Panc1 (cell line): ENCODE data around the gene RPL22L1. TPM values are rescaled to one million over a fixed set of nuclear protein-coding genes. Genes with fewer than 3 reads are reported as not detected.

Experiments used
- ATAC-seq: fragments of 200-7000 bp; cut with Tn5 transposase; 2 replicates; pipeline ENCODE4 v1.9.1; 2020; ENCODE audit warnings: mild to moderate bottlenecking, moderate library complexity
- BruUV-seq: library from RNA; stranded (reverse); fragments of 400-500 nt; replicated peaks from 2 replicates; lab custom pipeline; 2021; lab: Mats Ljungman, UMichigan
- CTCF ChIA-PET: fragments of 300-600 bp; sonication (Branson Sonifier 250); formaldehyde crosslinking; loops from one replicate; lab custom pipeline; 2022; ENCODE audit warnings: antibody characterized with exemption; lab: Charles Lee
- POLR2A ChIA-PET: fragments of 300-600 bp; sonication (Branson Sonifier 250); formaldehyde crosslinking; loops from one replicate; lab custom pipeline; 2022; ENCODE audit warnings: antibody characterized with exemption; lab: Charles Lee
- DNase-seq: peaks from one replicate; pipeline ENCODE4 v3.0.0-alpha.2; 2010; ENCODE audit warnings: low read depth, low spot score
- H3K27ac ChIP-seq: 2 replicates; pipeline ENCODE4 v1.5.1; 2011; ENCODE audit warnings: mild to moderate bottlenecking, low read length, inconsistent platforms
- H3K27me3 ChIP-seq: fragments of 200-500 bp; sonication (Bioruptor generic); 2 replicates; pipeline ENCODE4 v1.6.0; 2014; ENCODE audit warnings: low read length, inconsistent platforms; ENCODE audit not compliant: control insufficient read depth, insufficient read depth
- H3K36me3 ChIP-seq: fragments of 200-500 bp; sonication (Bioruptor generic); 2 replicates; pipeline ENCODE4 v1.5.1; 2014; ENCODE audit warnings: inconsistent platforms, mild to moderate bottlenecking, low read length, moderate library complexity; ENCODE audit not compliant: control insufficient read depth, insufficient read depth
- H3K4me1 ChIP-seq: 2 replicates; pipeline ENCODE4 v1.5.1; 2011; ENCODE audit warnings: inconsistent platforms, mild to moderate bottlenecking, low read length, moderate library complexity; ENCODE audit not compliant: control insufficient read depth, insufficient read depth
- H3K4me3 ChIP-seq, 2 experiments: 2 replicates each; pipeline ENCODE4 v1.5.1; 2011 to 2012; ENCODE audit warnings: low read depth in 2 of 2, low read length in 2 of 2, mild to moderate bottlenecking in 2 of 2, inconsistent platforms in 1 of 2, moderate library complexity in 1 of 2
- H3K9me3 ChIP-seq: fragments of 200-500 bp; sonication (Bioruptor generic); 2 replicates; pipeline ENCODE4 v1.5.1; 2014; ENCODE audit warnings: low read depth, mild to moderate bottlenecking, inconsistent platforms, low read length, moderate library complexity; ENCODE audit not compliant: control insufficient read depth, insufficient read depth
- POLR2AphosphoS5 ChIP-seq: IDR thresholded peaks from 2 replicates; pipeline ENCODE4 v1.6.1; 2012; ENCODE audit warnings: mild to moderate bottlenecking, low read depth, low read length, moderate library complexity
- SIN3A ChIP-seq: IDR thresholded peaks from 2 replicates; pipeline ENCODE4 v1.6.1; 2012; ENCODE audit warnings: low read depth, mild to moderate bottlenecking, low read length, moderate library complexity, borderline replicate concordance; ENCODE audit not compliant: insufficient read depth
- TCF7L2 ChIP-seq: IDR thresholded peaks from 2 replicates; pipeline ENCODE4 v1.6.1; 2011; ENCODE audit warnings: mild to moderate bottlenecking, low read depth, low read length, inconsistent platforms
- in situ Hi-C: cut with HindIII; loops from 2 replicates; pipeline ENCODE4 v1.10.0; 2016; ENCODE audit warnings: low sequenced_read_pairs, low pct_unique_long_range_greater_than_20kb
- intact Hi-C: fragments of 100-400 bp; cut with micrococcal nuclease; formaldehyde crosslinking; loops from one replicate; pipeline ENCODE4 v1.10.0; 2022; ENCODE audit not compliant: unreplicated experiment
- total RNA-seq: library from RNA; stranded (reverse); gene quantifications from one replicate; pipeline ENCODE4 v1.2.1, GENCODE V29; 2021; ENCODE audit not compliant: unreplicated experiment
- TF ChIP-seq, protein P1 (sequence below): fragments of 450-650 bp; IDR thresholded peaks from 2 replicates; pipeline ENCODE4 v1.5.1; 2017; ENCODE audit warnings: mild to moderate bottlenecking
- TF ChIP-seq, protein P2 (sequence below), 2 experiments: IDR thresholded peaks; 2 replicates each; pipeline ENCODE4 v1.6.1; 2011 to 2012; ENCODE audit warnings: low read depth in 2 of 2, control low read depth in 1 of 2, low read length in 1 of 2, mild to moderate bottlenecking in 1 of 2, moderate library complexity in 1 of 2; ENCODE audit not compliant: insufficient read depth in 1 of 2

Gene RPL22L1
- total RNA-seq, 1 experiment from 2014 or later: 35.2 TPM

DNA sequence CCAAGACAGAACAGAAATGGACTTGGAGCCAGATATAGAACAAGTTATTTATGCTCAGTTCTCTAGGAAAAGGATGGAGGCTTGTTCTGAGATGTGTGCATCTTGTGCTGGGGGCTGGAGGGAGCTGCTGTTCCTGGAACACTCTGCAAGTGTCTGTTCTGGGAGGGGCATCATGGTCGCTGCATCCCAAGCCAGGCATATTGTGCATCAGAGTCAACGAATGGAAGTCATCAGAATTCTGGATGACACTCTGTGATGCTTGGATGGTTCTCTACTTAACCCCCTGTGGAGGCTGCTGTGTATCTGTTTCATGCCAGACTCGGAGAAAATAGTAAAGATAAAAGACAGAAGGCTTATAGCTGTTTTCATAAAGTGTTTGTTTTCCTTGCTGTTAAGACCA lies 34.7 kb downstream of the RPL22L1 start:
- TF ChIP-seq POLR2AphosphoS5: no peak
- TF ChIP-seq, protein P1, sequence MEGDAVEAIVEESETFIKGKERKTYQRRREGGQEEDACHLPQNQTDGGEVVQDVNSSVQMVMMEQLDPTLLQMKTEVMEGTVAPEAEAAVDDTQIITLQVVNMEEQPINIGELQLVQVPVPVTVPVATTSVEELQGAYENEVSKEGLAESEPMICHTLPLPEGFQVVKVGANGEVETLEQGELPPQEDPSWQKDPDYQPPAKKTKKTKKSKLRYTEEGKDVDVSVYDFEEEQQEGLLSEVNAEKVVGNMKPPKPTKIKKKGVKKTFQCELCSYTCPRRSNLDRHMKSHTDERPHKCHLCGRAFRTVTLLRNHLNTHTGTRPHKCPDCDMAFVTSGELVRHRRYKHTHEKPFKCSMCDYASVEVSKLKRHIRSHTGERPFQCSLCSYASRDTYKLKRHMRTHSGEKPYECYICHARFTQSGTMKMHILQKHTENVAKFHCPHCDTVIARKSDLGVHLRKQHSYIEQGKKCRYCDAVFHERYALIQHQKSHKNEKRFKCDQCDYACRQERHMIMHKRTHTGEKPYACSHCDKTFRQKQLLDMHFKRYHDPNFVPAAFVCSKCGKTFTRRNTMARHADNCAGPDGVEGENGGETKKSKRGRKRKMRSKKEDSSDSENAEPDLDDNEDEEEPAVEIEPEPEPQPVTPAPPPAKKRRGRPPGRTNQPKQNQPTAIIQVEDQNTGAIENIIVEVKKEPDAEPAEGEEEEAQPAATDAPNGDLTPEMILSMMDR: no peak
- no peak for TF ChIP-seq SIN3A
- TF ChIP-seq, protein P2, sequence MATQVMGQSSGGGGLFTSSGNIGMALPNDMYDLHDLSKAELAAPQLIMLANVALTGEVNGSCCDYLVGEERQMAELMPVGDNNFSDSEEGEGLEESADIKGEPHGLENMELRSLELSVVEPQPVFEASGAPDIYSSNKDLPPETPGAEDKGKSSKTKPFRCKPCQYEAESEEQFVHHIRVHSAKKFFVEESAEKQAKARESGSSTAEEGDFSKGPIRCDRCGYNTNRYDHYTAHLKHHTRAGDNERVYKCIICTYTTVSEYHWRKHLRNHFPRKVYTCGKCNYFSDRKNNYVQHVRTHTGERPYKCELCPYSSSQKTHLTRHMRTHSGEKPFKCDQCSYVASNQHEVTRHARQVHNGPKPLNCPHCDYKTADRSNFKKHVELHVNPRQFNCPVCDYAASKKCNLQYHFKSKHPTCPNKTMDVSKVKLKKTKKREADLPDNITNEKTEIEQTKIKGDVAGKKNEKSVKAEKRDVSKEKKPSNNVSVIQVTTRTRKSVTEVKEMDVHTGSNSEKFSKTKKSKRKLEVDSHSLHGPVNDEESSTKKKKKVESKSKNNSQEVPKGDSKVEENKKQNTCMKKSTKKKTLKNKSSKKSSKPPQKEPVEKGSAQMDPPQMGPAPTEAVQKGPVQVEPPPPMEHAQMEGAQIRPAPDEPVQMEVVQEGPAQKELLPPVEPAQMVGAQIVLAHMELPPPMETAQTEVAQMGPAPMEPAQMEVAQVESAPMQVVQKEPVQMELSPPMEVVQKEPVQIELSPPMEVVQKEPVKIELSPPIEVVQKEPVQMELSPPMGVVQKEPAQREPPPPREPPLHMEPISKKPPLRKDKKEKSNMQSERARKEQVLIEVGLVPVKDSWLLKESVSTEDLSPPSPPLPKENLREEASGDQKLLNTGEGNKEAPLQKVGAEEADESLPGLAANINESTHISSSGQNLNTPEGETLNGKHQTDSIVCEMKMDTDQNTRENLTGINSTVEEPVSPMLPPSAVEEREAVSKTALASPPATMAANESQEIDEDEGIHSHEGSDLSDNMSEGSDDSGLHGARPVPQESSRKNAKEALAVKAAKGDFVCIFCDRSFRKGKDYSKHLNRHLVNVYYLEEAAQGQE (IDR thresholded peaks at IDR 0.05; ENCODE audit: insufficient read depth in 1 of 2, low read depth in 2 of 2, low read length in 1 of 2): no peak
- no peak for TF ChIP-seq TCF7L2
- no peaks in the 10 kb centered on the region for H3K9me3 ChIP-seq
- H3K27me3 ChIP-seq: peaks cover 14% of the 10 kb centered on the region; the same call in 1 of the 2 replicates
- BruUV-seq: no TSS peak
- in situ Hi-C loops (no loop called here), intact Hi-C loops (no loop called here)
- H3K36me3 ChIP-seq: no peaks in the 10 kb centered on the region
- ATAC-seq (no peak), DNase-seq (no peak)
- ChIA-PET CTCF (interaction anchor here (0.6 kb wide), 2 partner anchors 114 to 145 kb away, joined by 5 read pairs; no protein-coding TSS in a partner anchor), POLR2A (interaction anchor here (0.6 to 0.7 kb wide), 4 partner anchors 16 to 1450 kb away, joined by 5 to 8 read pairs (median 6); no protein-coding TSS in a partner anchor)
- H3K27ac ChIP-seq: no peak overlapping the region
- H3K4me3 ChIP-seq: no peak overlapping the region
- H3K4me1 ChIP-seq: no peaks in the 10 kb centered on the region

DNA sequence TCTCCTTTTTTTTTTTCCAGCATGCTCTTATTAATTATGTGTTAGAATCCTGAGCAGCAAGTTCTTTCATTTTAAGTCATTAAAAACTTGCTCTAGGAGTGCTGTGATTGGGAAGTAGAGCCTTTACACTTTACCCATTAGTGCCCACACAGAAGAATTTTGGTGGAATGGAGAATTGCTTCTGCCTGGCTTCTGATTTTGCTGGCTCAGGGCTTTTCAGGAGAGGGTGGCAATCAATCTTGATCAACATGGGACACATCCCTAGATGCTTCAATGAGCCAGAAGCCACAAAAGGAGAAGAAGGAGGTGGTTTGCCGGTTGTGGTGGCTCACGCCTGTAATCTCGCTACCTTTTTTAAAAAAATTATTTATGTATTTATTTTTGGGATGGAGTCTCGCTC lies 39.4 kb downstream of the RPL22L1 start:
- ATAC-seq: no peak
- intact Hi-C loops: no loop called here
- POLR2A ChIA-PET: no interaction called here

More for the DNA sequence above, 39.4 kb downstream of the RPL22L1 start:
- CTCF ChIA-PET: no interaction called here
- TF ChIP-seq POLR2AphosphoS5 (no peak), SIN3A (no peak), TCF7L2 (no peak)
- TF ChIP-seq, protein P2 (IDR thresholded peaks at IDR 0.05; ENCODE audit: insufficient read depth in 1 of 2, low read depth in 2 of 2, low read length in 1 of 2): no peak
- TF ChIP-seq, protein P1: no peak
- no peak overlapping the region for H3K4me3 ChIP-seq
- no peaks in the 10 kb centered on the region for H3K36me3 ChIP-seq
- no peak for DNase-seq
- no peaks in the 10 kb centered on the region for H3K9me3 ChIP-seq
- in situ Hi-C loops: no loop called here
- no peak overlapping the region for H3K27ac ChIP-seq
- H3K27me3 ChIP-seq: peaks cover 25% of the 10 kb centered on the region; the same call in 1 of the 2 replicates
- no TSS peak for BruUV-seq
- no peaks in the 10 kb centered on the region for H3K4me1 ChIP-seq
